Fibroblast of upper back skin (primary cell): ENCODE measurements around the gene OR52A5.
"Not testable (repeated sequence)": the region's sequence is repeated elsewhere in the genome, so short reads cannot be mapped to it uniquely, and the experiment has no call there.

Experiments used
- DNase-seq: peaks from one replicate; pipeline ENCODE4 v3.0.0-alpha.2; 2013

OR52A5 gene

GRCh38 chr11:5137996-5138395, at the start of gene OR52A5:
Gene OR52A5 (minus strand): TSS chr11:5138356. CDS start chr11:5132642, 5,714 bp downstream.
- no peak for DNase-seq

DNA sequence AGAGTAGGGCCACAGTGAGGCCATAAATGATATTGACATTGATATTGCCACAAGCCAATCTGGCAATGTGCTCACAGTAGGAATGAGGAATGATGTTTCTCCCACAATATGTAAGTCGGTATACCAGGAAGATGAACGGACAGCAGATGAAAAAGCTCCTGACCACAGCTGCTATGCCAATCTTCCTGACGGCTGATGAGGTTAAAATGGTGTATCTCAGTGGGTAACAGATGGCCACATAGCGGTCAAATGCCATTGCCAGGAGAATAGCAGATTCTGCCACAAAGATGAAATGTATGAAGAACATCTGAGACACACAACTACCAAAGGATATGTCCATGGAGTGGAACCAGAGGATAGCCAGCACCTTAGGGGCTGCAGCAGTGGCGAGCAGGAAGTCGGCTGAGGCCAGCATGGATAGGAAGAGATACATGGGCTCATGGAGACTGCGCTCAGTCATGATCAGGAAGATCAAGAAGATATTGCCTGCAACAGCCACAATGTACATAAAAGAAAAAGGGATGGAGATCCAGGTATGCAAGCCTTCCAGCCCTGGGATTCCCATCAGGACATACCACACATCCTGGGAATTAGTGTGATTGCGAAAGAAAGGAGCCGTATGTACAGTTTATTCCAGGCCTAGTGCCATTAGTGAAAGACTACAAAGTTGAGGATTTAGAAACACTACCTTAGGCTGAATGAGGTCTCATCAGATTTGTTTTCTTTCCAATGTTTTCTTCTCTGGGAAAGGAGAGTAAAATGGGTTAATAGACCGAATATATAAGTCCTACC, 40.1 kb upstream of the OR52A5 start:
- DNase-seq = no peak

GRCh38 chr11:5174934-5175333, 36.8 kb upstream of the OR52A5 start:
- DNase-seq = no peak

DNA sequence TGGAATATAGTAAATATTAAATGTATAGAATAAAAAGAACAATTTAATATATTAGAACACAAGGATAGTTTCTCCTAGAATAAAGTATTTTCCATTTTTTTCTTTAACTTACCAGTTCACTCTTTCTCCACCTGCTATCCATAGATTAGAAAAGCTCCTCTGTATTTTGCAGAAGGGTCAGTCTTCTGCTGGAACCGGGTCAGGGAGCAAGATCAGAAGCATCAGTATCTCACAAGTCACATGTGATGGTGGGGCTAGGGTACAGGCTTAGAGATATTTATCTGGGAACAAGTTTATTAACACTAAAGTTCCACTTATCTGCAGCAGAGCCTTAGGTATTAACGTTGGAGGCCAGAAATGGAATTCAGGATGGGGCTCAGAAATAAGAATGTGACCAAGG, 33.7 kb upstream of the OR52A5 start:
- DNase-seq = no peak

DNA sequence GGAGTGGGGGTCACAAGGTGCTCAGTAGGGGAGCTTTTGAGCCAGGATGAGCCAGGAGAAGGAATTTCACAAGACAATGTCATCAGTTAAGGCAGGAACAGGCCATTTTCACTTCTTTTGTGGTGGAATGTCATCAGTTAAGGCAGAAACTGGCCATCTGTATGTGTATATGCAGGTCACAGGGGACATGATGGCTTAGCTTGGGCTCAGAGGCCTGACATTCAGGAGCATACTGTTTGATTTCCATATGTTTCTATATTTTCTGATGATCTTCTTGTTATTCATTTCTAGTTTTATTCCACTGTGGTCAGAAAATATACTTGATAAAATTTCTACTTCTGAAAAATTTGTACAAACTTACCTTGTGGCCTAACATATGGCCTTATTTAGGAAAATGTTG, 27.7 kb upstream of the OR52A5 start:
- DNase-seq = not testable (repeated sequence)

DNA sequence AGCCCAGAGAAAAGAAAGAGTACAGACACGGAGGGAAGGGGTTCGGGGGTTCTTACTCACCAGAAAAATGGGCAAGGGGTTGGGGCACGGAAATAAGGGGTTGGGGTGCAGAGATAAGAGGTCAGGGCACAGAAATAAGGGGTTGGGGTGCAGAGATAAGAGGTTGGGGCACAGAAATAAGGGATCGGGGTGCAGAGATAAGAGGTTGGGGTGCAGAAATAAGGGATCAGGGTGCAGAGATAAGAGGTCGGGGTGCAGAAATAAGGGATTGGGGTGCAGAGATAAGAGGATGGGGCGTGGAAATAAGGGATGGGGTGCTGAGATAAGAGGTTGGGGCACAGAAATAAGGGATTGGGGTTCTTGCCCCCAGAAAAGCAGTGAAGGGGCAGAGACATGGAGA, 26.7 kb upstream of the OR52A5 start:
- DNase-seq = not testable (repeated sequence)

GRCh38 chr11:5161045-5161444, 22.9 kb upstream of the OR52A5 start:
- not testable (repeated sequence) for DNase-seq

- not testable (repeated sequence) for DNase-seq
These were observed 22.1 kb upstream of the OR52A5 start for GRCh38 chr11:5160217-5160616.

- DNase-seq = no peak
These were observed 21.6 kb upstream of the OR52A5 start for GRCh38 chr11:5159806-5160205.

GRCh38 chr11:5154657-5155056, 16.5 kb upstream of the OR52A5 start, which contains the start of gene OR52A1:
Gene OR52A1 (minus strand): TSS chr11:5154757. CDS start chr11:5152369, 2,388 bp downstream.
- no peak for DNase-seq

GRCh38 chr11:5153574-5154431, 15.6 kb upstream of the OR52A5 start:
- DNase-seq = no peak

DNA sequence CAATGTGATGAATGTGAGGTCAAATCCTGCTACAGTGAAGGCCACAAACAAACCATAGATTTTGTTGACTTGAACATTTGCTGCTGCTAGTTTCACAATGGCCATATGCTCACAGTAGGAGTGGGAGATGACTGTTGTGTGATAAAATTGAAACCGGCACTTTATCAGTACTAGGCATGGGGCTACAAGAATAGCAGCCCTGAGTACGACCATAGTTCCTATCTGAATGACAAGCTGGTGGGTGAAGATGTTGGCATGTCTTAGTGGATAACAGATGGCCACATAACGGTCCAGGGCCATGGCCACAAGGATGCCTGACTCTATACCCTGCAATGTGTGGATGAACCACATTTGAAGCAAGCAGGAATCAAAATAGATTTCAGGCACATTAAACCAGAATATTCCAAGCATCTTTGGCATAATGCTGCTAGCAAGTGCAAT, 13.6 kb upstream of the OR52A5 start:
- no peak for DNase-seq

- DNase-seq = not testable (repeated sequence)
These were observed 6.0 kb upstream of the OR52A5 start for GRCh38 chr11:5144206-5144605.

GRCh38 chr11:5137014-5137413, 1.1 kb downstream of the OR52A5 start:
- no peak for DNase-seq

- DNase-seq = no peak
These were observed 1.9 kb downstream of the OR52A5 start for GRCh38 chr11:5136261-5136660.

- DNase-seq = no peak
These were observed 6.4 kb downstream of the OR52A5 start for GRCh38 chr11:5131584-5132335.

GRCh38 chr11:5129457-5129877, 8.7 kb downstream of the OR52A5 start:
- peak; percentile 10 for DNase-seq

GRCh38 chr11:5124891-5125620, 13.1 kb downstream of the OR52A5 start:
- DNase-seq = no peak

- DNase-seq = peak; percentile 79
These were observed 14.2 kb downstream of the OR52A5 start for GRCh38 chr11:5123802-5124521.

GRCh38 chr11:5118893-5119292, 19.3 kb downstream of the OR52A5 start:
- DNase-seq = no peak

GRCh38 chr11:5117588-5117987, 20.6 kb downstream of the OR52A5 start:
- no peak for DNase-seq

DNA sequence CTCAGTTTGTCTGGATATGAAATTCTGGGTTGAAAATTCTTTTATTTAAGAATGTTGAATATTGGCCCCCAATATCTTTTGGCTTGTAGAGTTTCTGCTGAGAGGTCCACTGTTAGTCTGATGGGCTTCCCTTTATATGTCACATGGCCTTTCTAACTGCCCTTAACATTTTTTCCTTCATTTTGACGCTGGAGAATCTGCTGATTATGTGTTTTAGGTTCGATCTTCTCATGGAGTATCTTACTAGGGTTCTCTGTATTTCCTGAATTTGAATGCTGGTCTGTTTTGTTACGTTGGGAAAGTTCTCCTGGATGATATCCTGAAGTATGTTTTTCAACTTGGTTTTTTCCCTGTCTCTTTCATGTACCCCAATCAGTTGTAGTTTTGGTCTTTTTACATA, 22.8 kb downstream of the OR52A5 start:
- no peak for DNase-seq
